SH-SY5Y (cell line): ENCODE results near the gene PLEKHJ1.

Experiments used
- GATA2 ChIP-seq: IDR thresholded peaks from 2 replicates; pipeline ENCODE4 v1.6.1; 2011; ENCODE audit warnings: mild to moderate bottlenecking, low read depth, low read length
- GATA3 ChIP-seq: IDR thresholded peaks from 2 replicates; pipeline ENCODE4 v1.6.1; 2011; ENCODE audit warnings: low read depth, mild to moderate bottlenecking, low read length, moderate library complexity

GRCh38 chr19:2199861-2200623, 36.1 kb downstream of the PLEKHJ1 start:
- TF ChIP-seq GATA2 (no peak), GATA3 (no peak)
